ENCODE results near the gene ALS2. TPM values are rescaled to one million over a fixed set of nuclear protein-coding genes. Genes with fewer than 3 reads are reported as not detected.
A peak's percentile ranks its signal among the peaks of the same experiment; 100 is the strongest.

ALS2 gene
- polyA plus RNA-seq, 6 donors from 2014 or later: 2.4 to 4.6 (median 4.0) TPM

DNA sequence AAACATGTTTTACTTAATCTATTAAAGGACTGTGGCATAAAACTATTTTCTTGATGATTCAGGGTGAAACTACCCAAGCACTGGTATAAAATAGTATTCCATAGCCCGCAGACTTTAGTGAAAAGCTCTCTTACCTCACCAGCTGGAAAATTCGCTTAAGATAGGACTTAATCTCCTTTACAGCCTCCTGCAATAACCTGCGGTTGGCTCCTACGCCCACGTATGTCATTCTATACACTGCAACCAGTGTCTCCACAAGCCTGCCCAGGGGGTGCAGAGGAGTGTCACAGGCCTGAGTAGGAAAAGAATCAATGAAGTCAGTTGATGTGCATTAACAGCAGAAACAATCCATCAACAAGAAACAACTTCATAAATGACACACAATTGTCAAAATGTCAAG, 71.0 kb downstream of the ALS2 start:
- Mint-ChIP-seq H3K9me3 (no peaks in the 10 kb centered on the region), H3K4me1 (no peaks in the 10 kb centered on the region), H3K27me3 (no peaks in the 10 kb centered on the region), H3K27ac (peak overlapping the region in 1 of 6 donors; percentile 38), H3K4me3 (no peak overlapping the region), H3K36me3 (peaks cover 15 to 22% of the 10 kb centered on the region in 2 donors)
- no peak for ATAC-seq (ENCODE audit: low read depth in 2 of 2)
- DNase-seq: no peak

DNA sequence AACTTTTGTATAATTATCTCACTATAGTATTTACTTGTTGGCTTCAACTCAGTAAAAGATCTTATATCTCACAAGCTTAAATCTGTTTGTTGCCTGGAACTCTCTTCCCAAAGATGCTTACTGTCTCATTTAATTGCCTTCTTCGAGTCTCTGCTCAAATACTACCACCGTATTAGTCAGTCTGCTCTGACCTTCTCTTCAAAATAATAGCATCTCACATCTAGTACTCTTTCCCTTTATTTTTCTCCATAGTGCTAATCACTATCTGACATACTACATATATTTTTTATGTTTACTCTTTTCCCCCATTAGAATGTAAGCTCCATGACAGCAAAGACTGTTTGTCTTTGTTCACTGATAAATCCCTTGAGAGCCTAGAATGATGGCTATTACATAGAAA, 71.7 kb downstream of the ALS2 start:
- no peaks in the 10 kb centered on the region for H3K27me3 Mint-ChIP-seq
- H3K4me3 Mint-ChIP-seq: no peak overlapping the region
- H3K27ac Mint-ChIP-seq: peak overlapping the region in 1 of 6 donors; percentile 40
- DNase-seq (no peak), ATAC-seq (ENCODE audit: low read depth in 2 of 2) (no peak)
- H3K36me3 Mint-ChIP-seq: peaks cover 8 to 25% of the 10 kb centered on the region in 2 donors
- no peaks in the 10 kb centered on the region for H3K4me1 Mint-ChIP-seq
- no peaks in the 10 kb centered on the region for H3K9me3 Mint-ChIP-seq

DNA sequence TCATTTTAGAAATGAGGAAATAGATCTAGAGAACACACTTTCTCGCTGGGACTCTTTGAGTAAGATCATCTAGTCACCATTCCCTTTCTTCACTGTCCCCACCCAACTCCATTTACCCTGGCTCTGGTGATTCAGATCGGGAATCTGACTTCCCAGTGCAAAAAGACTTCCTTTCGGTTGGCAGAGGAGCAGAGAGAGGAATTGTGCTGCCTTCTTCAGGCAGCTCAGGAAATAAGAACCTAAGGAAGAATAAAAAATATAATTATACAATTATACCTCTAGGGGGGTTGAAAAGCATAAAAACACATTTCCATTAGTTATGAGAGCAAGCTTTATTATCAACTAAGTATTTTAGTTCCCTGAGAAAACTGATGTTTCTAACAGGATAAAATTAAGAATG, 73.0 kb downstream of the ALS2 start:
- Mint-ChIP-seq H3K27ac (peak overlapping the region in 2 of 6 donors; percentile 68 to 89), H3K4me1 (no peaks in the 10 kb centered on the region), H3K4me3 (no peak overlapping the region), H3K36me3 (peaks cover 5 to 28% of the 10 kb centered on the region in 2 donors), H3K27me3 (no peaks in the 10 kb centered on the region), H3K9me3 (no peaks in the 10 kb centered on the region)
- no peak for DNase-seq
- no peak for ATAC-seq (ENCODE audit: low read depth in 2 of 2)

DNA sequence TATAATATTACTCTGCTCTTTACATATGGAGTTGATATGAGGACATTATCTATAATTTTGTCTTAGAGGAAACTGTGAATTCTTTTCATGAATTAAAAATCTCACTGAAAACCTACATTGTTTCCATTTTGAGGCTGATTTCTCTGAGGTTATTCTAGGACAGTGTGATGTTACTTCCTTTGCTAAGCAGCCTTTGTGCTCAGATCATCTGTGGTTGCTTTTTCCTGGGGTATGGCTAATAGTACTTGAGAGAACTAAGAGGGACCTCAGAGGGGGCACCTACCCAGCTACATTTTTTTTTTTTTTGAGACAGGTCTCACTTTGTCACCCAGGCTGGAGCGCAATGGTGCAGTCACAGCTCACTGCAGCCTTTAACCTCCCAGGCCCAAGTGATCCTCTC, 73.6 kb downstream of the ALS2 start:
- no peaks in the 10 kb centered on the region for H3K4me1 Mint-ChIP-seq
- H3K4me3 Mint-ChIP-seq: no peak overlapping the region
- ATAC-seq (ENCODE audit: low read depth in 2 of 2): no peak
- peaks cover 5 to 28% of the 10 kb centered on the region in 2 donors for H3K36me3 Mint-ChIP-seq
- H3K9me3 Mint-ChIP-seq: no peaks in the 10 kb centered on the region
- DNase-seq: no peak
- H3K27me3 Mint-ChIP-seq: no peaks in the 10 kb centered on the region
- H3K27ac Mint-ChIP-seq: no peak overlapping the region

DNA sequence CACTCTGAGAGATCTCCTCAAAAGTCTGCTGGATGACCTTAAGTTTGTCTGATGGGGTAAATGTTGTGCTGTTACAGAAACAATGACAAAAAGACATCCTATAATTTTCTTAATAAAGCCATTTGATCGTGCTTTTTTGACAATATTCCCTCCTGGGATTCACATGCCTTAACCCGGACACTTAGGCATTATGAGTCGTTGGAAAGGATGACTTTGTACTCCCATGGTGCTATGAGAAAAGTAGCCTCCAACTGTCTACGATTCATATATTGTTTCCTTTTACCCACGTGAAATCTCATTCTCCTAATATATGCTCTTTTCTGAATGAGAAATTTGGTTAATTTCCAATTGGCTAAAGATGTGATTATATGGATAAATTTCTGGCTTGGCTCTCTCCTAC, 76.2 kb downstream of the ALS2 start:
- Mint-ChIP-seq H3K27me3 (no peaks in the 10 kb centered on the region), H3K9me3 (no peaks in the 10 kb centered on the region), H3K4me3 (no peak overlapping the region), H3K4me1 (no peaks in the 10 kb centered on the region), H3K27ac (peak overlapping the region in 1 of 6 donors; percentile 27), H3K36me3 (peaks cover 5 to 29% of the 10 kb centered on the region in 2 donors)
- ATAC-seq (ENCODE audit: low read depth in 2 of 2) (no peak), DNase-seq (no peak)

DNA sequence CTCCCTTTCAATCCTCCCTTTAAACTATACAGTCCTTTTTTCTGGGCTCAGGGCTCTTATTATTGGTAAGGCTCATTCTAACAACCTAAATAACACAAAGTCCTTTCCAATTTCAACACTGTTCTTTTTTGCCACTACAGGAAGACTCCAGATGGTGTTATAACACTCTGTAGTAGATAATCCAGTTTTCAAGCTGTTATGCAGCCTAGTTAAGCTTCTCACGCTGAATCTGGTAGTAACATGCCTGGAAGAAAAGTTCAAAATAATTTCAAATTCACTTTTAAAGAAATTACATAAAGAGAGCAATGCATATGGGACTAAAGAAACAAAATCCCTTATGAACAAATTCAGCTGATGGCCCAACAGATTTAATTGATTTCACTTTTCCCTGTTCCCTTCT, 79.1 kb downstream of the ALS2 start:
- ATAC-seq (ENCODE audit: low read depth in 2 of 2): no peak
- Mint-ChIP-seq H3K4me1 (no peaks in the 10 kb centered on the region), H3K27me3 (no peaks in the 10 kb centered on the region), H3K36me3 (peaks cover 5 to 21% of the 10 kb centered on the region in 2 donors), H3K4me3 (no peak overlapping the region), H3K27ac (peak overlapping the region in 1 of 6 donors; percentile 12), H3K9me3 (no peaks in the 10 kb centered on the region)
- no peak for DNase-seq

DNA sequence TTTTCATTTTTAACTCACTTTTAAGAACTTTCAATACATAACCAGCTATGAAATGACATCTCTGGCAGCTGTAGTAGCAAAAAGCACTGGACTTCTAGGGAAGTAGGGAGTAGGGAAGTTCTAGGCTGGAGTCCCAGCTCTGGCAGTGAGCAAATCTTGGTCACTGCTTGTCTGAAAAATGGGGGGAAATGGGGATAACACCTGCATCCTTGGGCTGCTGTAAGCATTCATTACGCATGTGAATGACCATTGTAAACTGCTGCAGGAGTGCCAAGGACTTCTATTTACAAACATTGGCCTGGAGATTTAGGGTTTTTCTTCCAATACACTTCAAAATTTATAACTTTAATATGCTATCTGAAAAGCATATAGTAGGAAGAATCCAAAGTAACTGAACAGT, 81.3 kb downstream of the ALS2 start:
- Mint-ChIP-seq H3K4me3 (no peak overlapping the region), H3K36me3 (peaks cover 5 to 19% of the 10 kb centered on the region in 2 donors), H3K4me1 (no peaks in the 10 kb centered on the region), H3K9me3 (no peaks in the 10 kb centered on the region), H3K27me3 (no peaks in the 10 kb centered on the region), H3K27ac (no peak overlapping the region)
- ATAC-seq (ENCODE audit: low read depth in 2 of 2): no peak
- no peak for DNase-seq

DNA sequence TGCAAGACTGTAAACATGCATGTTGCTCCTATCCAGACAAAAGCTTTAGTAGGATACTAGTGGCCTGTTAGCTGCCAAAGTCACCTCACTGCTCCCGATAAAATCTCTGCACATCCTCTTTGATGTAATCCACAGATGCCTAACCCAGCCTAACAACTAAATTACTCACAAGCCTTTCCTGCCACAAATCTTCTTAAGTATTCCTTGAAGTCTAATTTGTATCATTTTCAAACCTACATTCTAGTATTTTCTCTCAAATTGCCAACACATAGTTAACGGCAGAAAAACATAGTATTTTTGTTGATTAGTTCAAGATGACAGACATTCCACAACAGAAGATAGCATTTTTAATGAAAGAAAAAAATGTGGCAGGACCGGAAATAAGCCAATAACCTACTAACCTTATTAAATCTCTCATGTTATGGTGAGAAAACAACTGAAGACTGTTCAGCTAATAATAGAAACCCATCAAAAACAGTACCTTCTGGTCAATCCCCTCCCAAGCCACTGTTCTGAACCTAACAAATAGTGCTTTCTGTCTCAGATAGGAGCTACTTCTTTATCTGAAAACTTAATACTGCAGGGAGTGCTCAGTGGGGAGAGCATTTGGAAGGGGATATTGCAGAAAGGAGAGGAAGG, 82.0 kb downstream of the ALS2 start, which contains the start of gene MPP4:
Gene MPP4 (minus strand): TSS at position 57 of the 639 bp plus-strand sequence. CDS start 4,690 bp downstream, outside the sequence.
- Mint-ChIP-seq H3K36me3 (peaks cover 5 to 13% of the 10 kb centered on the region in 2 donors), H3K9me3 (no peaks in the 10 kb centered on the region), H3K27ac (peak within 1 kb of the TSS in 1 of 6 donors; percentile 29), H3K4me3 (no peak within 1 kb of the TSS), H3K27me3 (no peaks in the 10 kb centered on the region), H3K4me1 (no peaks in the 10 kb centered on the region)
- no peak for ATAC-seq (ENCODE audit: low read depth in 2 of 2)
- DNase-seq: no peak

DNA sequence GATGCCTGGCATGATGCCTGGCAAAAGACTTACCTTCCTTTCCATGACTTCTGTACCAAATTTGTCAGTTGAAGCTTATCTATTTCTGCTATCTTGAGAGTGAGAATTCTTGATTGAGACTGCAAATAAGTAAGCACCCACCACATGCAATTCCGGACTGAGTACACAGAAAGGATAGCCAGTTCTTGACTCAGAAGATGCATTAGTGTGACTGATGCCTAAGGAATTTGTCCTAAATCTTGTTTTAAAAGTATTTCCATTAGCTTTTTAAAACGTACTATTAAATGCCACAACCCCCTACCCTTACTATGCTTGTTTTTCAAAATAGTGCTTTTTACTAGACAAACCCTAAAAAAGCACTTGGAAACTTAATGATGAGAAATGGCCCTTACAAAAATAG, 82.8 kb downstream of the ALS2 start:
- peaks cover 0 to 4% (median 0%) of the 10 kb centered on the region in 3 donors for H3K27me3 Mint-ChIP-seq
- no peak for ATAC-seq (ENCODE audit: low read depth in 2 of 2)

DNA sequence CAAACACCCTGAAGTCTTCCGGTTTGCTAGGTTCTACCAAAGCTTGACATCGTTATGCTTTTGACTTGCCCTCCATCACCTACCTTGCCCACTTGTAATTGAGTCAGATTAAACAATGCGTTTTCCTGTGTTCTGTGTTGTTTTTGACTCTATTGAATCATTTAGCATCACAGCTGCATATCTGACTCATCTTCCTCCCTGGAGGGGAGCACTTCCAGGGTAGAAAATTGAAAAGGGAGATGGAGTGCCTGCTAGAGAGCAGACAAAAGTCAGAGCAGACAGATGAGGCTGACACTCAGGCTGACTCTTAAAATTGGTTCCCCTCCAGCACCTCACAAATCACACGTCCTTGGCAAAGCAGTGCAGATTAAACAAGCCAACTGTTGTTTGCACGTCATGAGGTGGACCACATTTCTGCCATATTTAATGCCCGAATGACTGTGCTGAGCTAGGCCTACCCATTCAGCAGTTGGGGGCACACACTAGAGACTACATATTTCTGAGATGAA, 84.5 kb downstream of the ALS2 start:
- no peak for ATAC-seq (ENCODE audit: low read depth in 2 of 2)
- peaks cover 0 to 6% of the 10 kb centered on the region in 2 donors for H3K36me3 Mint-ChIP-seq
- H3K4me3 Mint-ChIP-seq: no peak overlapping the region
- peak overlapping the region in 1 of 6 donors; percentile 7 for H3K27ac Mint-ChIP-seq
- H3K4me1 Mint-ChIP-seq: no peaks in the 10 kb centered on the region
- peaks cover 0 to 6% (median 0%) of the 10 kb centered on the region in 3 donors for H3K27me3 Mint-ChIP-seq
- no peak for DNase-seq
- H3K9me3 Mint-ChIP-seq: no peaks in the 10 kb centered on the region

More for the DNA sequence above, 82.8 kb downstream of the ALS2 start:
- Mint-ChIP-seq H3K27ac (no peak overlapping the region), H3K9me3 (no peaks in the 10 kb centered on the region), H3K4me1 (no peaks in the 10 kb centered on the region), H3K36me3 (peaks cover 0 to 6% of the 10 kb centered on the region in 2 donors), H3K4me3 (no peak overlapping the region)
- no peak for DNase-seq

DNA sequence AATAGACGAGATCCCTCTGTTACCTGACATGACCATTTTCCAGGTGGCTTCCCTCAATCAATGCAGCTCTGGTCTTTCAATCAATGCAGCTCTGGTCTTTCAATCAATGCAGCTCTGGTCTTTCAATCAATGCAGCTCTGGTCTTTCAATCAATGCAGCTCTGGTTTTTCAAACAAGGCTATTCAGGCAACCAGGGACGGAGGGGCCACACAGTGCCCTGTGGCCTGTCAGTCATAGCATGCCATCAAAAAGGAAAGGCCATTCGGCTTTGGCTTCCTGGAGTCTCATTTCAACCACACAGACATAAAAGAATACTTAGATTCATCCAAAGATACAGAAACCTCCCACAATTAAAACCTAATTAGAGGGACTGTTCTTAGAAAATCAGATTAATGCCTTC, 95.6 kb downstream of the ALS2 start:
- ATAC-seq (ENCODE audit: low read depth in 2 of 2) (no peak), DNase-seq (no peak)
- Mint-ChIP-seq H3K36me3 (no peaks in the 10 kb centered on the region), H3K4me1 (no peaks in the 10 kb centered on the region), H3K9me3 (no peaks in the 10 kb centered on the region), H3K27ac (no peak overlapping the region), H3K27me3 (peaks cover 18 to 39% (median 27%) of the 10 kb centered on the region in 3 donors), H3K4me3 (no peak overlapping the region)

DNA sequence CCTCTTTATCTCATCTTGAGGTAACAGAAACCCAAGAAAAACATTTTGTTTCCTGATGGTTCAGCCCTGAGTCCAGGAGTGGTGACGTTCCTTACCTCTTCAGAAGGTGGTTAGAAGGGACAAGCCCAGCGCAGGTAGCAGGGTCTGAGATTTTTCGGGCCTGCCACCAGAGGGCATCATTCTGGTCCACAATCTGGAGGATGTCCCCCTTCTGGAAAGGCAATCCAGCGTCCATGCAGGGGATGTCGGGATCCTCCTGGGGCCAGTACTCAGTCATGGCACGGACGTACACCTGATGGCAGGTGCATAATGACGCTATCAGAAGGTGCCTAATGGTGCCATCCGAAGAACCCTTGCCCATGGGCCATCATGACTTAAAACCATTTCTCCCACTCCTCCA, 100.0 kb downstream of the ALS2 start:
- DNase-seq (no peak), ATAC-seq (ENCODE audit: low read depth in 2 of 2) (no peak)
- H3K9me3 Mint-ChIP-seq: no peaks in the 10 kb centered on the region
- H3K27me3 Mint-ChIP-seq: peaks cover 13 to 26% (median 16%) of the 10 kb centered on the region in 3 donors
- H3K36me3 Mint-ChIP-seq: no peaks in the 10 kb centered on the region
- no peak overlapping the region for H3K27ac Mint-ChIP-seq
- no peaks in the 10 kb centered on the region for H3K4me1 Mint-ChIP-seq
- H3K4me3 Mint-ChIP-seq: no peak overlapping the region

DNA sequence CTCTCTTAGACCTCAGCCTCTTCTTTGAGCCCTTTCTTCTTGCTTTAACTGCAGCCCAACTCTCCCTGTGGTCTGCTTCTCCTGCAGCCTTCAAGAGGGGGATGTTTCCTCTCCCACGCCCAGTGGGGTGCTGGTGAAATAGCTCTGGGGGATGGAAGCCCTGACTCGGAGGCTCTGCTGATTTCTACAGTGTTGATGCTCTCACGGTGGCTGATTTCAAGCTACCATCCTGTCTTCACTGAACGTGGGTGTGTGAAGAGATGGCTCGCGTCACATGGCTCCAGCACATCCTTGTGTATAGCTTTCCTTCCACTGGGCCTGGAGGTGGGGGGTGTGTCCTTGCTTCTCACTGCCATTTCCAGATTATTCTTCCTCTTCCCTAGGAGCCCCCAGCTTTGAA, 102.3 kb downstream of the ALS2 start:
- H3K9me3 Mint-ChIP-seq: no peaks in the 10 kb centered on the region
- H3K27me3 Mint-ChIP-seq: peaks cover 10 to 20% (median 15%) of the 10 kb centered on the region in 3 donors
- no peak overlapping the region for H3K27ac Mint-ChIP-seq
- ATAC-seq (ENCODE audit: low read depth in 2 of 2) (no peak), DNase-seq (no peak)
- H3K4me3 Mint-ChIP-seq: no peak overlapping the region
- H3K4me1 Mint-ChIP-seq: no peaks in the 10 kb centered on the region
- no peaks in the 10 kb centered on the region for H3K36me3 Mint-ChIP-seq

DNA sequence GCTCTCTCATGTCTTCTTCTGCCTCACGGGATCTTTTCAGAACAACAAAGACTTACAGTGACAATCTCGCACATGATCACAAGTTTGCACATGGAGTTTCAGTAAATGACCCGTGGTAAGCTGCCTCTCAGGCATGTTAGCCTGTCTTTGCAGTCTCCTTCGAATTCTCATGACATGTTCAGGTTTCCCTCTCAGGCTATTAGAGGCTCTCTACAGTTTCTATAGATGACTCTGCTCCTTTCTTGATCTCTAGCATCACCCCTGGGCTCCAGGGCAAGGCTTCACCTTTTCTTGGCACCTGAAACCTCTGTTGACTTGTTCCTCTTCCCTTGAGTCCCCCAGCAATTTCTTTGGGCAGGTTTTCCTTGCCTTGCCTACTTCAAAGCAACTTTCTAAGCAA, 105.3 kb downstream of the ALS2 start:
- H3K4me3 Mint-ChIP-seq: no peak overlapping the region
- ATAC-seq (ENCODE audit: low read depth in 2 of 2) (no peak), DNase-seq (no peak)
- peaks cover 0 to 14% (median 0%) of the 10 kb centered on the region in 7 donors for H3K9me3 Mint-ChIP-seq
- H3K4me1 Mint-ChIP-seq: no peaks in the 10 kb centered on the region
- H3K27ac Mint-ChIP-seq: no peak overlapping the region
- H3K36me3 Mint-ChIP-seq: peaks cover 6 to 9% of the 10 kb centered on the region in 2 donors
- peaks cover 0 to 10% (median 8%) of the 10 kb centered on the region in 3 donors for H3K27me3 Mint-ChIP-seq
